WTC11 (cell line): ENCODE results near the gene NUDT17.

Source experiments
- CBFB ChIP-seq: sonication (generic); formaldehyde crosslinking; IDR thresholded peaks from 2 replicates; pipeline ENCODE4 v1.8.1; 2022; ENCODE audit warnings: mild to moderate bottlenecking, low read depth, missing genetic modification reagents
- CREB1 ChIP-seq: sonication (generic); formaldehyde crosslinking; IDR thresholded peaks from 2 replicates; pipeline ENCODE4 v1.8.0; 2023; ENCODE audit warnings: mild to moderate bottlenecking, missing genetic modification reagents
- CTCF ChIP-seq: fragments of 200-600 bp; IDR thresholded peaks from 2 replicates; pipeline ENCODE4 v1.8.0; 2022; ENCODE audit warnings: antibody characterized with exemption
- NR1H2 ChIP-seq: sonication (generic); formaldehyde crosslinking; IDR thresholded peaks from 2 replicates; pipeline ENCODE4 v1.9.0; 2021; ENCODE audit warnings: mild to moderate bottlenecking, moderate library complexity, missing genetic modification reagents
- NR2C2 ChIP-seq: sonication (generic); formaldehyde crosslinking; IDR thresholded peaks from 2 replicates; pipeline ENCODE4 v1.8.0; 2022; ENCODE audit warnings: mild to moderate bottlenecking, missing genetic modification reagents
- TF ChIP-seq, protein P1 (sequence below): sonication (generic); formaldehyde crosslinking; IDR thresholded peaks from 2 replicates; pipeline ENCODE4 v1.8.1; 2022; ENCODE audit warnings: mild to moderate bottlenecking, moderate library complexity, missing genetic modification reagents
- TF ChIP-seq, protein P2 (sequence below): sonication (generic); formaldehyde crosslinking; IDR thresholded peaks from 2 replicates; pipeline ENCODE4 v1.8.1; 2022; ENCODE audit warnings: low read depth, mild to moderate bottlenecking, moderate library complexity, missing genetic modification reagents, borderline replicate concordance

DNA sequence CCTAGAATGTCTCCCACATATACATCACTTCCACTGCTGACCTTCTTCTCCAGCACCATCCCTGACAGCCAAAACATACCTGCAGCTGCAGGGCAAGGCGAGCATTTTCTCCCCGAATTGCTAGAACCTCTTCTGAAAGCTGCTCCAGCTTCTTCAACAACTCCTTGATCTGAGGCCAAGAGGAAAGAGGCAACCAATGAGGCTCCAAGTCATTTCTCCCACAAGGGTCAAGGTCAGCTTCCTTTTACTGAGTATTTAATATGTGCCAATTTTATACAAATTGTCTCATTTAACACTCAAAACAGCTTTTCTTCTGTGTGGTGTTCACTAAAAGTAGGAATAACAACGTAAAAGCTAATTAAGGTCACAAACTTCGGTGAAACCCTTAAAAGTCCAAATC, 22.8 kb downstream of the NUDT17 start:
- TF ChIP-seq CTCF = no peak
- TF ChIP-seq, protein P1, sequence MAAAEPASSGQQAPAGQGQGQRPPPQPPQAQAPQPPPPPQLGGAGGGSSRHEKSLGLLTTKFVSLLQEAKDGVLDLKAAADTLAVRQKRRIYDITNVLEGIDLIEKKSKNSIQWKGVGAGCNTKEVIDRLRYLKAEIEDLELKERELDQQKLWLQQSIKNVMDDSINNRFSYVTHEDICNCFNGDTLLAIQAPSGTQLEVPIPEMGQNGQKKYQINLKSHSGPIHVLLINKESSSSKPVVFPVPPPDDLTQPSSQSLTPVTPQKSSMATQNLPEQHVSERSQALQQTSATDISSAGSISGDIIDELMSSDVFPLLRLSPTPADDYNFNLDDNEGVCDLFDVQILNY (CRISPR knock-in tag) = no peak
- TF ChIP-seq CBFB (CRISPR knock-in tag) = no peak
- TF ChIP-seq, protein P2, sequence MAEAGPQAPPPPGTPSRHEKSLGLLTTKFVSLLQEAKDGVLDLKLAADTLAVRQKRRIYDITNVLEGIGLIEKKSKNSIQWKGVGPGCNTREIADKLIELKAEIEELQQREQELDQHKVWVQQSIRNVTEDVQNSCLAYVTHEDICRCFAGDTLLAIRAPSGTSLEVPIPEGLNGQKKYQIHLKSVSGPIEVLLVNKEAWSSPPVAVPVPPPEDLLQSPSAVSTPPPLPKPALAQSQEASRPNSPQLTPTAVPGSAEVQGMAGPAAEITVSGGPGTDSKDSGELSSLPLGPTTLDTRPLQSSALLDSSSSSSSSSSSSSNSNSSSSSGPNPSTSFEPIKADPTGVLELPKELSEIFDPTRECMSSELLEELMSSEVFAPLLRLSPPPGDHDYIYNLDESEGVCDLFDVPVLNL (CRISPR knock-in tag) = no peak
- no peak for TF ChIP-seq NR1H2 (CRISPR knock-in tag)
- no peak for TF ChIP-seq CREB1 (CRISPR knock-in tag)
- TF ChIP-seq NR2C2 (CRISPR knock-in tag) = no peak
